Retina (tissue), 1 donor: ENCODE measurements around the gene IL11RA.
A peak's percentile ranks its signal among the peaks of the same experiment; 100 is the strongest.
"Not testable (repeated sequence)": the region's sequence is repeated elsewhere in the genome, so short reads cannot be mapped to it uniquely, and the experiment has no call there.

Experiments
- DNase-seq: peaks from one replicate; pipeline ENCODE4 v3.0.0-alpha.2; 2016

The IL11RA gene

GRCh38 chr9:34630402-34631154, 21.4 kb upstream of the IL11RA start:
- DNase-seq = no peak

- DNase-seq = no peak
These were observed 18.8 kb upstream of the IL11RA start for GRCh38 chr9:34633166-34633565.

GRCh38 chr9:34633851-34634550, 18.0 kb upstream of the IL11RA start:
- peak; percentile 79 for DNase-seq

- DNase-seq = peak; percentile 2
These were observed 17.3 kb upstream of the IL11RA start for GRCh38 chr9:34634551-34635248.

GRCh38 chr9:34635556-34635955, 16.4 kb upstream of the IL11RA start:
- no peak for DNase-seq

- no peak for DNase-seq
These were observed 15.1 kb upstream of the IL11RA start for GRCh38 chr9:34636791-34637355.

GRCh38 chr9:34637356-34638137, 14.4 kb upstream of the IL11RA start, which contains the start of gene SIGMAR1:
Gene SIGMAR1 (minus strand): TSS chr9:34637787. CDS start chr9:34637697, 90 bp downstream.
- peak; percentile 96 for DNase-seq

- no peak for DNase-seq
These were observed 13.9 kb upstream of the IL11RA start for GRCh38 chr9:34638138-34638445.

- not testable (repeated sequence) for DNase-seq
These were observed 12.7 kb upstream of the IL11RA start for GRCh38 chr9:34639322-34639721.

- DNase-seq = no peak
These were observed 9.3 kb upstream of the IL11RA start for GRCh38 chr9:34642679-34643078.

- DNase-seq = no peak
These were observed 7.1 kb upstream of the IL11RA start for GRCh38 chr9:34644766-34645314.

- DNase-seq = peak; percentile 96
These were observed 5.5 kb upstream of the IL11RA start, which contains the start of gene GALT for GRCh38 chr9:34646211-34647083. Gene GALT (plus strand): TSS chr9:34646675. CDS start chr9:34646705, 30 bp downstream.

- no peak for DNase-seq
These were observed 4.9 kb upstream of the IL11RA start for GRCh38 chr9:34647084-34647403.

GRCh38 chr9:34647651-34648050, 4.3 kb upstream of the IL11RA start:
- DNase-seq = no peak

GRCh38 chr9:34648673-34649072, 3.3 kb upstream of the IL11RA start:
- no peak for DNase-seq

GRCh38 chr9:34650816-34651215, 1.2 kb upstream of the IL11RA start:
- DNase-seq = no peak

GRCh38 chr9:34651321-34651720, 664 bp upstream of the IL11RA start:
- no peak for DNase-seq

GRCh38 chr9:34652602-34653000, 616 bp downstream of the IL11RA start:
- no peak for DNase-seq

- peak; percentile 25 for DNase-seq
These were observed 1.4 kb downstream of the IL11RA start for GRCh38 chr9:34653151-34654072.
